ENCODE measurements around the gene TEDDM1.

The TEDDM1 gene

DNA sequence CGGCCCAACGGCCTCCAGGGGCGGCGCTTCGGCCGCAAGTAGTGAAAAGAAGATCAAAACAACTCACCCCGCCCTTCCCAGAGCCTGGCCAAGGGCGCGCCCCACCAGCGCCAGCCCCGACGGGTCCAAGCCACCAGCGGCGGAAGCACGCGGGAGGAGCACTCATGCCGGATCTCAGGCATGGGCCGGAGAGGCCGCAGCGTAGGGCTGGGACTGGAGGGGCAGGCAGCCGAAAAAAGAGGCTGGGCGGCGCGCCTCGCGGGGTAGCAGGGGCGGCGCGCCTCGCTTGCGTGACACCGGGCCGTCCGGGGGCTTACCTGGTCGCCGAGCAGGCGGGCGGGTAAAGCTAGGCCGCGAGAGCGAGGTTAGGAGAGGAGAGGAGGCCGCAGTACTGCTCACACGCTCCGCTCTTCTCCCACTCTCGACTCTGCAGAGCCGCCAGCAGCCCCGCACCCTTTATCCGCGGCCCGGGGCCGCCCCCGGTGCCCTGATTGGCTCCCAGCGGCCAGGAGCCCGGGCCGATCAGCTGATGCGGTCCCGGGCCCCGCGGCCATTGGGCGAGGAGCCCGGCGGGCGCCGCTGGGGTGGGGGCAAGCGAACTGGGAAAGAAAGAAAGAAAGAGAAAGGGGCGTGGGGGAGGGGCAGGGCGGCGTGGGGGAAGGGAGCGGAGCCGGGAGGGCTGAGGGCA is 9.0 kb downstream of the TEDDM1 start, which contains the start of gene GLUL:
Gene GLUL, minus strand, starts transcription at position 429 of the 688 bp plus-strand sequence. CDS start 3,053 bp downstream, outside the sequence.
- H3K27ac ChIP-seq (ENCODE audit: insufficient read depth, low read length, poor library complexity, severe bottlenecking) = peak within 1 kb of the TSS; percentile 62
- H3K36me3 ChIP-seq (ENCODE audit: control insufficient read depth, insufficient read depth, low read length) = peaks cover 9% of the 10 kb centered on the region
- H3K27me3 ChIP-seq (replicated peaks; ENCODE audit: control insufficient read depth, insufficient read depth, low read length, poor library complexity, severe bottlenecking) = no peaks in the 10 kb centered on the region
- peak within 1 kb of the TSS; percentile 75 for H3K4me3 ChIP-seq (ENCODE audit: insufficient read depth, low read depth, low read length, poor library complexity, severe bottlenecking)
- H3K9me3 ChIP-seq (ENCODE audit: control insufficient read depth, low read length) = no peaks in the 10 kb centered on the region
- peak; percentile 48 to 53 (median 49) for DNase-seq
- H3K4me1 ChIP-seq (ENCODE audit: control insufficient read depth, insufficient read depth, low read length, poor library complexity, severe bottlenecking) = peaks cover under 1% of the 10 kb centered on the region

DNA sequence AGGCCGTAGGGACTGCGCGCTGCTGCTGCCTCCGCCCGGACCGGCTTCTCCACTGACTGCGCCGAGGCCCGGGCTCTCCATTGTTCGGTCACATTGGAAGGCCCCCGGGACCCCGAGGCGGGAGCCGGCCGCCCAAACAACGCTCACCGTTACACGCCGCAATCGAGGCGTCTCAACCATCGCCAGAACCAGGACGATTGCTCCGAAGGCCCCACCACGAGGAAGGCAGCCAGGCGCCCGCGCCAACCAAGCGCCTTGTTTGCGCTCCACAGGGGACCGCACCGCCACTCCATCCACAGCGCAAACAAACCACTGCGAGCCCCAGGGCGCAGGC is 9.5 kb downstream of the TEDDM1 start:
- DNase-seq = no peak
- Histone ChIP-seq H3K4me1 (ENCODE audit: control insufficient read depth, insufficient read depth, low read length, poor library complexity, severe bottlenecking) (no peaks in the 10 kb centered on the region), H3K4me3 (ENCODE audit: insufficient read depth, low read depth, low read length, poor library complexity, severe bottlenecking) (peak overlapping the region; percentile 75), H3K27ac (ENCODE audit: insufficient read depth, low read length, poor library complexity, severe bottlenecking) (peak overlapping the region; percentile 62), H3K27me3 (replicated peaks; ENCODE audit: control insufficient read depth, insufficient read depth, low read length, poor library complexity, severe bottlenecking) (no peaks in the 10 kb centered on the region), H3K9me3 (ENCODE audit: control insufficient read depth, low read length) (no peaks in the 10 kb centered on the region), H3K36me3 (ENCODE audit: control insufficient read depth, insufficient read depth, low read length) (peaks cover 13% of the 10 kb centered on the region)

DNA sequence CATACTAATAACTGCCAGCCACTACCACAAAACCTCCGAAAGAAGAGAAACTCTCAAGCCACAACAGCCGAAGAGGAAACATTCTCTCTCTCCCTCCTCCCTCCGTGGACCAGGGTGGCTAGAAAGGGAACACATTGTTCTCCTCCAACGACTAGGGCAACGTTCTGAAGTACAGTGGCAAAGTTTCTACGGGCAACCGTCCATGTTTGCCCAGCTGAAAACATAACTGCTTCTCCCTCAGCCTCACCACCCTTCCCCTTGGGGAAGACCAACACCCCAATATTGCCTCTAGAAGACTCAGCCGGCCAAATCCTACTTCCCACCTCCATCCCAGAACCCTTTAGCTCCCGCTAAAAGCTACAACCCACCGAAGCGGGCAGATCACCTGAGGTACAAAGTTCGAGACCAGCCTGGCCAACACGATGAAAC is 10.8 kb downstream of the TEDDM1 start:
- no peaks in the 10 kb centered on the region for H3K27me3 ChIP-seq (replicated peaks; ENCODE audit: control insufficient read depth, insufficient read depth, low read length, poor library complexity, severe bottlenecking)
- no peak for DNase-seq
- H3K9me3 ChIP-seq (ENCODE audit: control insufficient read depth, low read length) = no peaks in the 10 kb centered on the region
- peak overlapping the region; percentile 26 for H3K27ac ChIP-seq (ENCODE audit: insufficient read depth, low read length, poor library complexity, severe bottlenecking)
- H3K4me1 ChIP-seq (ENCODE audit: control insufficient read depth, insufficient read depth, low read length, poor library complexity, severe bottlenecking) = no peaks in the 10 kb centered on the region
- peak overlapping the region; percentile 75 for H3K4me3 ChIP-seq (ENCODE audit: insufficient read depth, low read depth, low read length, poor library complexity, severe bottlenecking)
- peaks cover 24% of the 10 kb centered on the region for H3K36me3 ChIP-seq (ENCODE audit: control insufficient read depth, insufficient read depth, low read length)

DNA sequence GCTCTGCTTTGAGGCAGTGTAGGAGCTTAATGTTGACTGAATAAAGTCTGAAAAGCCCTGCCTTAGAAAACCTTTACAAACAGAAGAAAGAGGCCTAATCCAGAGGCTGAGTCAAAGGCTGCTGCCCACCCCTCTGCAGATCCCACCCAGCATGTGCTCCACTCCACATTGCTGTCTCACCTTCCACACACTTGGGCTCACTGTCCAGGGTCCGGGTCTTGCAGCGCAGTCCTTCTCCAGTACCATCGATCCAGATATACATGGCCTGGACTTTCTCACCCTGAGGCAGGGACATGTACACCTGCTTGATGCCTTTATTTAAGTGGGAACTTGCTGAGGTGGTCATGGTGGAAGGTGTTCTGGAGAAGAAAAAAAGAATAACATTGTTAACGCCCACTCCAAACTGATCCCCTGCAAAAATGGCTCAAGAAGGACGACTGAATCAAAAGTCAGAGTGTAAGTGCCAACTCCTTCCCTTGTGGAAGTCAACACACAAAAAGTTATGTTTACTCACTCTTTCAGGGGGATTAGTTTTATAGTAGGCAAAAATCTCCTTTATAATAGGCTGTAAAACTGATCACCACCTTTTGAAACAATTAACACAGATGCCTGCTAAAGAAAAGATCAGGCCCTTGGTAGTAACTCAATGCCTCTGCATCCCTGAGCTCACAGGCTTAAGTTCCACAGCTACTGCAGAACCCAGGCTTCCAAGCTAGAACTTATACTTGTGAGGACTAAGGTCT is 11.9 kb downstream of the TEDDM1 start:
- no peak for DNase-seq
- Histone ChIP-seq H3K27ac (ENCODE audit: insufficient read depth, low read length, poor library complexity, severe bottlenecking) (no peak overlapping the region), H3K36me3 (ENCODE audit: control insufficient read depth, insufficient read depth, low read length) (peaks cover 35% of the 10 kb centered on the region), H3K27me3 (replicated peaks; ENCODE audit: control insufficient read depth, insufficient read depth, low read length, poor library complexity, severe bottlenecking) (no peaks in the 10 kb centered on the region), H3K4me1 (ENCODE audit: control insufficient read depth, insufficient read depth, low read length, poor library complexity, severe bottlenecking) (no peaks in the 10 kb centered on the region), H3K9me3 (ENCODE audit: control insufficient read depth, low read length) (no peaks in the 10 kb centered on the region), H3K4me3 (ENCODE audit: insufficient read depth, low read depth, low read length, poor library complexity, severe bottlenecking) (no peak overlapping the region)

DNA sequence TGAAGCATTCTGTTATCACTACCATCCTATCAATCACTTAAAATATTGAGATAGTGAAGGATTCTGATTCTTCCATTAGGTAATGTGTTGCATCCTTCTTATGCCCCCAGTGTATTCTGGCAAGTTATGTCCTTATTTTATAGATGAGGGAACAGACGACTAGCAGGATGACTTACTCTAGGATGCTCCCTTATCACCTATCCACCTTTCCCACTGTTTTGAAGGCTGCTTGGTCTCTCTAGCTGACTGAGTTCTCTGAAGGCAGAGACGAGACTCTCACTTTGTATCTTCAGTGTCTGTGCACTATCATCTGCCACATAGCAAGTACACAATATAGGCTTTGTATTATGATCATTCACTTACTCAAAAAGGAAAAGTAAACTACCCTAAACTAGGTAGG is 12.9 kb downstream of the TEDDM1 start:
- H3K9me3 ChIP-seq (ENCODE audit: control insufficient read depth, low read length) = no peaks in the 10 kb centered on the region
- no peak overlapping the region for H3K27ac ChIP-seq (ENCODE audit: insufficient read depth, low read length, poor library complexity, severe bottlenecking)
- no peaks in the 10 kb centered on the region for H3K27me3 ChIP-seq (replicated peaks; ENCODE audit: control insufficient read depth, insufficient read depth, low read length, poor library complexity, severe bottlenecking)
- no peaks in the 10 kb centered on the region for H3K4me1 ChIP-seq (ENCODE audit: control insufficient read depth, insufficient read depth, low read length, poor library complexity, severe bottlenecking)
- H3K36me3 ChIP-seq (ENCODE audit: control insufficient read depth, insufficient read depth, low read length) = peaks cover 38% of the 10 kb centered on the region
- DNase-seq = no peak
- H3K4me3 ChIP-seq (ENCODE audit: insufficient read depth, low read depth, low read length, poor library complexity, severe bottlenecking) = no peak overlapping the region

DNA sequence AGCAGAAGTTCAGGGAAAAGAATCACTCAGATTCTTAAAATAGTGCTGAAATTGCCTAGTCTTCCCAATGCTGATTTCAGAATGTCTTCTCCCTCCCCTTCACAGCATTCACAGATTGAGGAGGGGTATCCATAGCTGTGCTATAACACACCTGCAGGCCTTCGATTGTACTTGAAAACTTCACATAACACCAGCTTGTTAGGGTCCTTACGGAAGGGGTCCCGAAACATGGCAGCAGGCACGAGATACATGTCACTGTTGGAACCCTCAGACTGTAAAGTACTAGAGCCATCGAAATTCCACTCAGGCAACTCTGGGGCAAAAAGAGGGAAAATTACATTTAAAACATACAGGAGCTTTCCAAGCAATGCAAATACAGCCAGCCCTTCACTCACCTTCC is 13.5 kb downstream of the TEDDM1 start:
- no peak for DNase-seq
- H3K27ac ChIP-seq (ENCODE audit: insufficient read depth, low read length, poor library complexity, severe bottlenecking) = no peak overlapping the region
- no peaks in the 10 kb centered on the region for H3K9me3 ChIP-seq (ENCODE audit: control insufficient read depth, low read length)
- peaks cover 38% of the 10 kb centered on the region for H3K36me3 ChIP-seq (ENCODE audit: control insufficient read depth, insufficient read depth, low read length)
- H3K4me1 ChIP-seq (ENCODE audit: control insufficient read depth, insufficient read depth, low read length, poor library complexity, severe bottlenecking) = no peaks in the 10 kb centered on the region
- H3K27me3 ChIP-seq (replicated peaks; ENCODE audit: control insufficient read depth, insufficient read depth, low read length, poor library complexity, severe bottlenecking) = no peaks in the 10 kb centered on the region
- no peak overlapping the region for H3K4me3 ChIP-seq (ENCODE audit: insufficient read depth, low read depth, low read length, poor library complexity, severe bottlenecking)

DNA sequence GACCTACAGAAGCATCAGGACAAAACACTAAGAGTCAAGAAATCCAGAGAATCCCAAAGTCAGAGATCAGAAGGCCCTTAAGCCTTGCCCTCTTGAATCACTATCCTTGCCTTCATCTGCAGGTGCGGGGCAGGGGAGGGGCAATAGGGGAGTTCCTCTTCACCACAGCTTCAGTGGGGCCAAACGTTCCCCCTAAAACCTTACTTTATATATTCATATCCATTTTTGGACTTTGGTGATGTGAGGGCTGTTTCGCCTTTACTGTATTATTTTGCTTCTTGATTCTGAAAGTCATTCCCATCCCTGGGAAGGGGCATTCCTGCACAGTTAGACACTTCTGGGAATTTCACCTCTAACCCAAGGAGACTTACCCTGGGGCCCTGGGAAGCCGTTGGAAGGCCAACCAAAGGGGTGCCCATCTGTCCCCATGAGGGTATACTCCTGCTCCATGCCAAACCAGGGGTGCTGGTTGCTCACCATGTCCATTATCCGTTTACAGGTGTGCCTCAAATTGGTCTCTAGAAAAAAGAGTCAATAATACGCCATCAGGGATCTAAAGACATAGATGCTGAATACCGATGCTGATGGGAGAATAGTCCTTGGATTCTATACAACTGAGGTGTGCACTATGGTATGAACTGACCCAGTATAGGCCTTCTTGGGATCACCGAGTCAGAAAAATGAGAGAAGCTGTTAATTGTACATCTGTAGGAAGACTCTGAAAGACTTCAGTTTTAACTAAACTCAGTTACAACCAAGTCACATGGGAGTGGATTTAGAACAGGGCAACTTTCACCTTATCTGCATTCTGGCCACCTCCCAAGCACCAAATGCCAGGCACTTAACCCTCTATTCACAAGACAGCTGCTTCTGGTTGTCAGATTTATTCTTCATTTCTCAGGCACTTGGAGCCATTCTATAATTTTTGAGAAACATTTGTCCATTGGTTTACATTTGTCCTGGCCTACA is 14.3 kb downstream of the TEDDM1 start:
- no peaks in the 10 kb centered on the region for H3K27me3 ChIP-seq (replicated peaks; ENCODE audit: control insufficient read depth, insufficient read depth, low read length, poor library complexity, severe bottlenecking)
- no peak for DNase-seq
- no peaks in the 10 kb centered on the region for H3K4me1 ChIP-seq (ENCODE audit: control insufficient read depth, insufficient read depth, low read length, poor library complexity, severe bottlenecking)
- no peaks in the 10 kb centered on the region for H3K9me3 ChIP-seq (ENCODE audit: control insufficient read depth, low read length)
- H3K4me3 ChIP-seq (ENCODE audit: insufficient read depth, low read depth, low read length, poor library complexity, severe bottlenecking) = no peak overlapping the region
- H3K27ac ChIP-seq (ENCODE audit: insufficient read depth, low read length, poor library complexity, severe bottlenecking) = no peak overlapping the region
- H3K36me3 ChIP-seq (ENCODE audit: control insufficient read depth, insufficient read depth, low read length) = peaks cover 38% of the 10 kb centered on the region

DNA sequence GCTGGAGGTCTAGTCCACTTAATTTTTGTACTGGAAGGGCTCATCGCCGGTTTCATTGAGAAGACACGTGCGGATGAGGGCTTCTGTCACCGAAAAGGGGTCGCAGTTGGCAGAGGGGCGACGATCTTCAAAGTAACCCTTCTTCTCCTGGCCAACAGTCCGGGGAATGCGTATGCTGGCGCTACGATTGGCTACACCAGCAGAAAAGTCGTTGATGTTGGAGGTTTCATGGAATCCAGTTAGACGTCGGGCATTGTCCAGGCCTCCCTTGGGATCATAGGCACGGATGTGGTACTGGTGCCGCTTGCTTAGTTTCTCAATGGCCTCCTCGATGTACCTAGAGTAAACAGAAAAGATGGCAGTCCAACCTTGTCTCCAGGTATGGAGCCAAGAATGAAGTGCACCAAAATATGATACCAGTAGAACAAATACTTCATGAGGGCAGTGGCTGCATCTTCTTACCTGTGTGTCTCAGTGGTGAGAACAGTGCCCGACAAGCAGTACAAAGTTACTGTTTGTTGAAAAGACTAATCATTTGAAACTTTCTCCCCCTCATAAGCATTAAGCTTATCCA is 16.0 kb downstream of the TEDDM1 start:
- H3K36me3 ChIP-seq (ENCODE audit: control insufficient read depth, insufficient read depth, low read length) = peaks cover 38% of the 10 kb centered on the region
- H3K27me3 ChIP-seq (replicated peaks; ENCODE audit: control insufficient read depth, insufficient read depth, low read length, poor library complexity, severe bottlenecking) = no peaks in the 10 kb centered on the region
- H3K4me1 ChIP-seq (ENCODE audit: control insufficient read depth, insufficient read depth, low read length, poor library complexity, severe bottlenecking) = no peaks in the 10 kb centered on the region
- no peak overlapping the region for H3K27ac ChIP-seq (ENCODE audit: insufficient read depth, low read length, poor library complexity, severe bottlenecking)
- H3K4me3 ChIP-seq (ENCODE audit: insufficient read depth, low read depth, low read length, poor library complexity, severe bottlenecking) = no peak overlapping the region
- no peaks in the 10 kb centered on the region for H3K9me3 ChIP-seq (ENCODE audit: control insufficient read depth, low read length)
- DNase-seq = no peak

DNA sequence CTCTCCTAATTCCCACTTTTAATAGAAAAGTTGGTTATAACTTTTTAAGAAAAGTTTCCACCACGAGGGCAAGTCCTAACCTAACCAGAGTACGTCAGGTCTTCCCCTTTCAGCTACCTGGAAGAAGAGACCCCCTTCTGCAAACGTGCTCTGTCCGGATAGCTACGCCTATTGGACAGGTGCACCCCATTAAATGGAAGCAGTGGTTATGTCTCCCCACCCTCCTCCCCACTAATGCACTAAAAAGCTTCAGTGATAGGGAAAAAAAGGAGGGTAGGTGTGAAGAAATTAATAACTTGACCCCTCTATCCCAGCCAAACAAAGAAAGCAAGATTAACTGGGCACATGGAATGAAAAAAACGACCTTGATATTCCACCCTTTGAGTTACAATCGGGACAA is 16.5 kb downstream of the TEDDM1 start:
- no peaks in the 10 kb centered on the region for H3K9me3 ChIP-seq (ENCODE audit: control insufficient read depth, low read length)
- H3K4me3 ChIP-seq (ENCODE audit: insufficient read depth, low read depth, low read length, poor library complexity, severe bottlenecking) = no peak overlapping the region
- H3K36me3 ChIP-seq (ENCODE audit: control insufficient read depth, insufficient read depth, low read length) = peaks cover 38% of the 10 kb centered on the region
- H3K27me3 ChIP-seq (replicated peaks; ENCODE audit: control insufficient read depth, insufficient read depth, low read length, poor library complexity, severe bottlenecking) = no peaks in the 10 kb centered on the region
- no peak overlapping the region for H3K27ac ChIP-seq (ENCODE audit: insufficient read depth, low read length, poor library complexity, severe bottlenecking)
- no peaks in the 10 kb centered on the region for H3K4me1 ChIP-seq (ENCODE audit: control insufficient read depth, insufficient read depth, low read length, poor library complexity, severe bottlenecking)
- no peak for DNase-seq

All from effector memory CD4-positive, alpha-beta T cell (primary cell).